ENCODE results near the gene CCDC126.
A peak's percentile ranks its signal among the peaks of the same experiment; 100 is the strongest.

The CCDC126 gene

GRCh38 chr7:23679898-23680413 is 82.8 kb downstream of the CCDC126 start, which contains the start of gene FAM221A:
Gene FAM221A, plus strand, starts transcription at chr7:23680199. Its CDS starts 20 bp downstream, at chr7:23680219.
- no peaks in the 10 kb centered on the region for H3K9me3 ChIP-seq (ENCODE audit: control insufficient read depth, insufficient read depth, low read depth, low read length)
- H3K4me3 ChIP-seq (ENCODE audit: low read depth, low read length): peak within 1 kb of the TSS; percentile 40
- POLR2A ChIA-PET: interaction anchor here (1.7 kb wide), 1 partner anchor 82 kb away, joined by 11 read pairs; the partner anchor contains the start of gene CCDC126
- CTCF ChIA-PET: interaction anchor here (0.5 to 4.0 kb wide), 11 partner anchors 12 to 562 kb away, joined by 3 to 23 read pairs (median 3); no protein-coding TSS in a partner anchor
- H3K36me3 ChIP-seq (ENCODE audit: control insufficient read depth in 2 of 2, insufficient read depth in 1 of 2, low read length in 2 of 2): peaks cover 7 to 11% of the 10 kb centered on the region in 2 experiments; a peak in 2 of 3 replicates
- peak within 1 kb of the TSS; percentile 77 for H3K27ac ChIP-seq (ENCODE audit: extremely low read depth, low read depth, low read length)
- 0 out of 2 replicates have a peak, but pooled peaks cover 5% of the 10 kb centered on the region for H3K4me1 ChIP-seq (ENCODE audit: control insufficient read depth, insufficient read depth, low read length)
- no peak for TF ChIP-seq ZBTB49 (tag by site-specific recombination; IDR thresholded peaks at IDR 0.05; ENCODE audit: low read depth)
- no peak for TF ChIP-seq ZFP41 (tag by site-specific recombination; IDR thresholded peaks at IDR 0.05; ENCODE audit: borderline replicate concordance)
- TF ChIP-seq SP3 (tag by site-specific recombination; IDR thresholded peaks at IDR 0.05): peak; percentile 60
- TF ChIP-seq ZNF292 (tag by site-specific recombination; IDR thresholded peaks at IDR 0.05; ENCODE audit: borderline replicate concordance, low read depth): no peak
- TF ChIP-seq ZNF138 (tag by site-specific recombination; IDR thresholded peaks at IDR 0.05; ENCODE audit: borderline replicate concordance): no peak
- no peak for TF ChIP-seq ZNF488 (tag by site-specific recombination; IDR thresholded peaks at IDR 0.05)
- TF ChIP-seq, protein P1, sequence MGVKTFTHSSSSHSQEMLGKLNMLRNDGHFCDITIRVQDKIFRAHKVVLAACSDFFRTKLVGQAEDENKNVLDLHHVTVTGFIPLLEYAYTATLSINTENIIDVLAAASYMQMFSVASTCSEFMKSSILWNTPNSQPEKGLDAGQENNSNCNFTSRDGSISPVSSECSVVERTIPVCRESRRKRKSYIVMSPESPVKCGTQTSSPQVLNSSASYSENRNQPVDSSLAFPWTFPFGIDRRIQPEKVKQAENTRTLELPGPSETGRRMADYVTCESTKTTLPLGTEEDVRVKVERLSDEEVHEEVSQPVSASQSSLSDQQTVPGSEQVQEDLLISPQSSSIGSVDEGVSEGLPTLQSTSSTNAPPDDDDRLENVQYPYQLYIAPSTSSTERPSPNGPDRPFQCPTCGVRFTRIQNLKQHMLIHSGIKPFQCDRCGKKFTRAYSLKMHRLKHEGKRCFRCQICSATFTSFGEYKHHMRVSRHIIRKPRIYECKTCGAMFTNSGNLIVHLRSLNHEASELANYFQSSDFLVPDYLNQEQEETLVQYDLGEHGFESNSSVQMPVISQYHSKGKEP (tag by site-specific recombination; IDR thresholded peaks at IDR 0.05): no peak
- TF ChIP-seq ZNF169 (tag by site-specific recombination; IDR thresholded peaks at IDR 0.05): no peak
- TF ChIP-seq, protein P2, sequence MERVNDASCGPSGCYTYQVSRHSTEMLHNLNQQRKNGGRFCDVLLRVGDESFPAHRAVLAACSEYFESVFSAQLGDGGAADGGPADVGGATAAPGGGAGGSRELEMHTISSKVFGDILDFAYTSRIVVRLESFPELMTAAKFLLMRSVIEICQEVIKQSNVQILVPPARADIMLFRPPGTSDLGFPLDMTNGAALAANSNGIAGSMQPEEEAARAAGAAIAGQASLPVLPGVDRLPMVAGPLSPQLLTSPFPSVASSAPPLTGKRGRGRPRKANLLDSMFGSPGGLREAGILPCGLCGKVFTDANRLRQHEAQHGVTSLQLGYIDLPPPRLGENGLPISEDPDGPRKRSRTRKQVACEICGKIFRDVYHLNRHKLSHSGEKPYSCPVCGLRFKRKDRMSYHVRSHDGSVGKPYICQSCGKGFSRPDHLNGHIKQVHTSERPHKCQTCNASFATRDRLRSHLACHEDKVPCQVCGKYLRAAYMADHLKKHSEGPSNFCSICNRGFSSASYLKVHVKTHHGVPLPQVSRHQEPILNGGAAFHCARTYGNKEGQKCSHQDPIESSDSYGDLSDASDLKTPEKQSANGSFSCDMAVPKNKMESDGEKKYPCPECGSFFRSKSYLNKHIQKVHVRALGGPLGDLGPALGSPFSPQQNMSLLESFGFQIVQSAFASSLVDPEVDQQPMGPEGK (tag by site-specific recombination; IDR thresholded peaks at IDR 0.05): peak; percentile 74
- TF ChIP-seq, protein P3, sequence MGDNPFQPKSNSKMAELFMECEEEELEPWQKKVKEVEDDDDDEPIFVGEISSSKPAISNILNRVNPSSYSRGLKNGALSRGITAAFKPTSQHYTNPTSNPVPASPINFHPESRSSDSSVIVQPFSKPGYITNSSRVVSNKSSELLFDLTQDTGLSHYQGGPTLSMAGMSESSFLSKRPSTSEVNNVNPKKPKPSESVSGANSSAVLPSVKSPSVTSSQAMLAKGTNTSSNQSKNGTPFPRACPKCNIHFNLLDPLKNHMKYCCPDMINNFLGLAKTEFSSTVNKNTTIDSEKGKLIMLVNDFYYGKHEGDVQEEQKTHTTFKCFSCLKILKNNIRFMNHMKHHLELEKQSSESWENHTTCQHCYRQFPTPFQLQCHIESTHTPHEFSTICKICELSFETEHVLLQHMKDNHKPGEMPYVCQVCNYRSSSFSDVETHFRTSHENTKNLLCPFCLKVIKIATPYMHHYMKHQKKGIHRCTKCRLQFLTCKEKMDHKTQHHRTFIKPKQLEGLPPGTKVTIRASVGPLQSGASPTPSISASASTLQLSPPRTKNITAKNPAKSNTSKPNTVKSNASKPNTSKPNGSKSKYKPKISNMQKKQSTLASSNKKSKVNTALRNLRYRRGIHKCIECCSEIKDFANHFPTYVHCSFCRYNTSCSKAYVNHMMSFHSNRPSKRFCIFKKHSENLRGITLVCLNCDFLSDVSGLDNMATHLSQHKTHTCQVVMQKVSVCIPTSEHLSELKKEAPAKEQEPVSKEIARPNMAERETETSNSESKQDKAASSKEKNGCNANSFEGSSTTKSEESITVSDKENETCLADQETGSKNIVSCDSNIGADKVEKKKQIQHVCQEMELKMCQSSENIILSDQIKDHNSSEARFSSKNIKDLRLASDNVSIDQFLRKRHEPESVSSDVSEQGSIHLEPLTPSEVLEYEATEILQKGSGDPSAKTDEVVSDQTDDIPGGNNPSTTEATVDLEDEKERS (tag by site-specific recombination; IDR thresholded peaks at IDR 0.05): no peak
- no peak for TF ChIP-seq ZNF707 (tag by site-specific recombination; IDR thresholded peaks at IDR 0.05)
- TF ChIP-seq ZIC2 (tag by site-specific recombination; IDR thresholded peaks at IDR 0.05): no peak
- no peak for TF ChIP-seq ZNF174 (tag by site-specific recombination; IDR thresholded peaks at IDR 0.05)
- TF ChIP-seq PRDM6 (tag by site-specific recombination; IDR thresholded peaks at IDR 0.05): no peak
- TF ChIP-seq ZNF530 (tag by site-specific recombination; IDR thresholded peaks at IDR 0.05; ENCODE audit: low read depth): no peak
- TF ChIP-seq ZNF391 (tag by site-specific recombination; IDR thresholded peaks at IDR 0.05; ENCODE audit: borderline replicate concordance, low read depth): no peak
- TF ChIP-seq ZNF16 (tag by site-specific recombination; IDR thresholded peaks at IDR 0.05; ENCODE audit: low read depth): no peak
- no peak; the same call in 1 of the 2 replicates for TF ChIP-seq ZBTB8A (tag by site-specific recombination; IDR thresholded peaks at IDR 0.05)
- TF ChIP-seq ZNF416 (tag by site-specific recombination; IDR thresholded peaks at IDR 0.05): no peak
- TF ChIP-seq ZNF510 (tag by site-specific recombination; IDR thresholded peaks at IDR 0.05; ENCODE audit: insufficient replicate concordance): no peak
- TF ChIP-seq ZNF792 (tag by site-specific recombination; IDR thresholded peaks at IDR 0.05): no peak
- TF ChIP-seq ZNF791 (tag by site-specific recombination; IDR thresholded peaks at IDR 0.05): no peak
- TF ChIP-seq ZEB2 (tag by site-specific recombination; IDR thresholded peaks at IDR 0.05): no peak
- no peak for TF ChIP-seq ZSCAN18 (tag by site-specific recombination; IDR thresholded peaks at IDR 0.05)
